22Rv1 (cell line): ENCODE data around the gene HSF2BP.

Experiments
- CTCF ChIP-seq: fragments of 450-650 bp; IDR thresholded peaks from 2 replicates; pipeline ENCODE4 v1.5.1; 2017; ENCODE audit warnings: mild to moderate bottlenecking
- ZFX ChIP-seq: fragments of 450-650 bp; IDR thresholded peaks from 2 replicates; pipeline ENCODE4 v1.6.1; 2017; ENCODE audit warnings: antibody characterized with exemption, borderline replicate concordance

- TF ChIP-seq CTCF (no peak), ZFX (no peak)
These were observed 39.9 kb downstream of the HSF2BP start for GRCh38 chr21:43619344-43619743.
